ENCODE data around the gene TMEM242.

TMEM242 gene

GRCh38 chr6:157258878-157259277, 64.4 kb downstream of the TMEM242 start:
- no peaks in the 10 kb centered on the region for H3K4me1 ChIP-seq (ENCODE audit: insufficient read depth, low read length)
- H3K9me3 ChIP-seq (ENCODE audit: low read length), result no peaks in the 10 kb centered on the region
- H3K4me3 ChIP-seq (ENCODE audit: low read depth in 1 of 2, low read length in 2 of 2), result no peak overlapping the region
- no peaks in the 10 kb centered on the region for H3K36me3 ChIP-seq (ENCODE audit: insufficient read depth, low read length)
- no peaks in the 10 kb centered on the region for H3K27me3 ChIP-seq (ENCODE audit: control insufficient read depth in 1 of 2, insufficient read depth in 2 of 2, low read length in 2 of 2)
- no peak overlapping the region for H3K9ac ChIP-seq (ENCODE audit: low read length)
- no peak overlapping the region for H3K27ac ChIP-seq (ENCODE audit: low read depth, low read length)

GRCh38 chr6:157255079-157255478, 68.2 kb downstream of the TMEM242 start:
- H3K9me3 ChIP-seq (ENCODE audit: low read length), result no peaks in the 10 kb centered on the region
- H3K27me3 ChIP-seq (ENCODE audit: control insufficient read depth in 1 of 2, insufficient read depth in 2 of 2, low read length in 2 of 2), result no peaks in the 10 kb centered on the region
- no peak overlapping the region for H3K4me3 ChIP-seq (ENCODE audit: low read depth in 1 of 2, low read length in 2 of 2)
- no peak overlapping the region for H3K9ac ChIP-seq (ENCODE audit: low read length)
- H3K36me3 ChIP-seq (ENCODE audit: insufficient read depth, low read length), result no peaks in the 10 kb centered on the region
- no peaks in the 10 kb centered on the region for H3K4me1 ChIP-seq (ENCODE audit: insufficient read depth, low read length)
- no peak overlapping the region for H3K27ac ChIP-seq (ENCODE audit: low read depth, low read length)

- H3K9me3 ChIP-seq (ENCODE audit: low read length), result no peaks in the 10 kb centered on the region
- no peaks in the 10 kb centered on the region for H3K36me3 ChIP-seq (ENCODE audit: insufficient read depth, low read length)
- H3K4me3 ChIP-seq (ENCODE audit: low read depth in 1 of 2, low read length in 2 of 2), result no peak overlapping the region
- no peaks in the 10 kb centered on the region for H3K4me1 ChIP-seq (ENCODE audit: insufficient read depth, low read length)
- no peak overlapping the region for H3K27ac ChIP-seq (ENCODE audit: low read depth, low read length)
- no peaks in the 10 kb centered on the region for H3K27me3 ChIP-seq (ENCODE audit: control insufficient read depth in 1 of 2, insufficient read depth in 2 of 2, low read length in 2 of 2)
- no peak overlapping the region for H3K9ac ChIP-seq (ENCODE audit: low read length)
These were observed 68.8 kb downstream of the TMEM242 start for GRCh38 chr6:157254538-157254937.

- Histone ChIP-seq H3K9ac (ENCODE audit: low read length) (no peak overlapping the region), H3K4me1 (ENCODE audit: insufficient read depth, low read length) (no peaks in the 10 kb centered on the region), H3K27ac (ENCODE audit: low read depth, low read length) (no peak overlapping the region), H3K4me3 (ENCODE audit: low read depth in 1 of 2, low read length in 2 of 2) (no peak overlapping the region), H3K36me3 (ENCODE audit: insufficient read depth, low read length) (no peaks in the 10 kb centered on the region), H3K27me3 (ENCODE audit: control insufficient read depth in 1 of 2, insufficient read depth in 2 of 2, low read length in 2 of 2) (no peaks in the 10 kb centered on the region), H3K9me3 (ENCODE audit: low read length) (no peaks in the 10 kb centered on the region)
These were observed 69.6 kb downstream of the TMEM242 start for GRCh38 chr6:157253699-157254098.

- H3K9me3 ChIP-seq (ENCODE audit: low read length), result no peaks in the 10 kb centered on the region
- H3K27ac ChIP-seq (ENCODE audit: low read depth, low read length), result no peak overlapping the region
- H3K9ac ChIP-seq (ENCODE audit: low read length), result no peak overlapping the region
These were observed 70.3 kb downstream of the TMEM242 start for GRCh38 chr6:157253017-157253416.

GRCh38 chr6:157251586-157252247, 71.6 kb downstream of the TMEM242 start:
- no peaks in the 10 kb centered on the region for H3K27me3 ChIP-seq (ENCODE audit: control insufficient read depth in 1 of 2, insufficient read depth in 2 of 2, low read length in 2 of 2)
- no peak overlapping the region for H3K9ac ChIP-seq (ENCODE audit: low read length)
- no peaks in the 10 kb centered on the region for H3K9me3 ChIP-seq (ENCODE audit: low read length)
- no peak overlapping the region for H3K4me3 ChIP-seq (ENCODE audit: low read depth in 1 of 2, low read length in 2 of 2)
- no peak overlapping the region for H3K27ac ChIP-seq (ENCODE audit: low read depth, low read length)
- no peaks in the 10 kb centered on the region for H3K36me3 ChIP-seq (ENCODE audit: insufficient read depth, low read length)
- H3K4me1 ChIP-seq (ENCODE audit: insufficient read depth, low read length), result no peaks in the 10 kb centered on the region

More at GRCh38 chr6:157253017-157253416, 70.3 kb downstream of the TMEM242 start:
- no peaks in the 10 kb centered on the region for H3K36me3 ChIP-seq (ENCODE audit: insufficient read depth, low read length)
- no peak overlapping the region for H3K4me3 ChIP-seq (ENCODE audit: low read depth in 1 of 2, low read length in 2 of 2)
- no peaks in the 10 kb centered on the region for H3K27me3 ChIP-seq (ENCODE audit: control insufficient read depth in 1 of 2, insufficient read depth in 2 of 2, low read length in 2 of 2)
- no peaks in the 10 kb centered on the region for H3K4me1 ChIP-seq (ENCODE audit: insufficient read depth, low read length)

GRCh38 chr6:157249826-157250225, 73.5 kb downstream of the TMEM242 start:
- peaks cover 1% of the 10 kb centered on the region for H3K4me1 ChIP-seq (ENCODE audit: insufficient read depth, low read length)
- no peak overlapping the region for H3K4me3 ChIP-seq (ENCODE audit: low read depth in 1 of 2, low read length in 2 of 2)
- no peaks in the 10 kb centered on the region for H3K27me3 ChIP-seq (ENCODE audit: control insufficient read depth in 1 of 2, insufficient read depth in 2 of 2, low read length in 2 of 2)
- H3K27ac ChIP-seq (ENCODE audit: low read depth, low read length), result no peak overlapping the region
- no peak overlapping the region for H3K9ac ChIP-seq (ENCODE audit: low read length)
- no peaks in the 10 kb centered on the region for H3K36me3 ChIP-seq (ENCODE audit: insufficient read depth, low read length)
- H3K9me3 ChIP-seq (ENCODE audit: low read length), result no peaks in the 10 kb centered on the region

GRCh38 chr6:157248264-157248663, 75.1 kb downstream of the TMEM242 start:
- Histone ChIP-seq H3K27me3 (ENCODE audit: control insufficient read depth in 1 of 2, insufficient read depth in 2 of 2, low read length in 2 of 2) (no peaks in the 10 kb centered on the region), H3K4me3 (ENCODE audit: low read depth in 1 of 2, low read length in 2 of 2) (no peak overlapping the region), H3K27ac (ENCODE audit: low read depth, low read length) (no peak overlapping the region), H3K9me3 (ENCODE audit: low read length) (no peaks in the 10 kb centered on the region), H3K9ac (ENCODE audit: low read length) (no peak overlapping the region), H3K36me3 (ENCODE audit: insufficient read depth, low read length) (no peaks in the 10 kb centered on the region), H3K4me1 (ENCODE audit: insufficient read depth, low read length) (peaks cover 8% of the 10 kb centered on the region)

- H3K4me1 ChIP-seq (ENCODE audit: insufficient read depth, low read length), result peaks cover 8% of the 10 kb centered on the region
- H3K27ac ChIP-seq (ENCODE audit: low read depth, low read length), result no peak overlapping the region
- H3K9ac ChIP-seq (ENCODE audit: low read length), result no peak overlapping the region
- no peaks in the 10 kb centered on the region for H3K27me3 ChIP-seq (ENCODE audit: control insufficient read depth in 1 of 2, insufficient read depth in 2 of 2, low read length in 2 of 2)
- H3K36me3 ChIP-seq (ENCODE audit: insufficient read depth, low read length), result no peaks in the 10 kb centered on the region
- H3K4me3 ChIP-seq (ENCODE audit: low read depth in 1 of 2, low read length in 2 of 2), result no peak overlapping the region
- no peaks in the 10 kb centered on the region for H3K9me3 ChIP-seq (ENCODE audit: low read length)
These were observed 76.4 kb downstream of the TMEM242 start for GRCh38 chr6:157246771-157247484.

GRCh38 chr6:157246048-157246630, 77.2 kb downstream of the TMEM242 start:
- Histone ChIP-seq H3K9me3 (ENCODE audit: low read length) (no peaks in the 10 kb centered on the region), H3K36me3 (ENCODE audit: insufficient read depth, low read length) (no peaks in the 10 kb centered on the region), H3K9ac (ENCODE audit: low read length) (no peak overlapping the region), H3K27me3 (ENCODE audit: control insufficient read depth in 1 of 2, insufficient read depth in 2 of 2, low read length in 2 of 2) (no peaks in the 10 kb centered on the region), H3K4me1 (ENCODE audit: insufficient read depth, low read length) (peaks cover 8% of the 10 kb centered on the region), H3K27ac (ENCODE audit: low read depth, low read length) (no peak overlapping the region), H3K4me3 (ENCODE audit: low read depth in 1 of 2, low read length in 2 of 2) (no peak overlapping the region)

GRCh38 chr6:157245436-157245835, 77.9 kb downstream of the TMEM242 start:
- Histone ChIP-seq H3K9me3 (ENCODE audit: low read length) (no peaks in the 10 kb centered on the region), H3K36me3 (ENCODE audit: insufficient read depth, low read length) (no peaks in the 10 kb centered on the region), H3K4me3 (ENCODE audit: low read depth in 1 of 2, low read length in 2 of 2) (no peak overlapping the region), H3K4me1 (ENCODE audit: insufficient read depth, low read length) (peaks cover 13% of the 10 kb centered on the region), H3K27ac (ENCODE audit: low read depth, low read length) (no peak overlapping the region), H3K27me3 (ENCODE audit: control insufficient read depth in 1 of 2, insufficient read depth in 2 of 2, low read length in 2 of 2) (no peaks in the 10 kb centered on the region), H3K9ac (ENCODE audit: low read length) (no peak overlapping the region)
